Activated gamma-delta T cell treated with Interleukin-2 at 50 U/mL for 16 hours (primary cell): ENCODE measurements around the gene STK32C.

Source experiments
- DNase-seq: peaks from one replicate; pipeline ENCODE4 v3.0.0-alpha.2; 2020

STK32C gene

DNA sequence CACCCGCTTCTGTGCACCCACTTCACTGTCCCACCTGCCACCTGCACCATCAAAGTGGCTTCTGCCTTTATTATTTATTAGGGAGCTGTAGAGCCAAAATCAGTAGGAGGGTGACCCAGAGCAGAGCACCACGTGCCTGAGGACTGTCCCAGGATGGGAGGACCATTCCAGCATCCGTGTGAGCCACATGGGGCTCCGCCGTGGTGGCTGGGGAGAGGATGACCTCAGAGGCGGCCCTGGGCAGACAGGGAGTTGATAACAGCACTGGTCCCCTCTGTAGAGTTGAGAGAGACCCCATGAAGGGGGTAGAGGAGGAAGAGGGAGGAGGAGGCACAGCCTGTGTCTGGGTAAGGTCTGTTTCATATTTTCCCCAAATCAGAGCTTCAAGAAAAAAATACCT lies 129.7 kb downstream of the STK32C start:
- DNase-seq: no peak

DNA sequence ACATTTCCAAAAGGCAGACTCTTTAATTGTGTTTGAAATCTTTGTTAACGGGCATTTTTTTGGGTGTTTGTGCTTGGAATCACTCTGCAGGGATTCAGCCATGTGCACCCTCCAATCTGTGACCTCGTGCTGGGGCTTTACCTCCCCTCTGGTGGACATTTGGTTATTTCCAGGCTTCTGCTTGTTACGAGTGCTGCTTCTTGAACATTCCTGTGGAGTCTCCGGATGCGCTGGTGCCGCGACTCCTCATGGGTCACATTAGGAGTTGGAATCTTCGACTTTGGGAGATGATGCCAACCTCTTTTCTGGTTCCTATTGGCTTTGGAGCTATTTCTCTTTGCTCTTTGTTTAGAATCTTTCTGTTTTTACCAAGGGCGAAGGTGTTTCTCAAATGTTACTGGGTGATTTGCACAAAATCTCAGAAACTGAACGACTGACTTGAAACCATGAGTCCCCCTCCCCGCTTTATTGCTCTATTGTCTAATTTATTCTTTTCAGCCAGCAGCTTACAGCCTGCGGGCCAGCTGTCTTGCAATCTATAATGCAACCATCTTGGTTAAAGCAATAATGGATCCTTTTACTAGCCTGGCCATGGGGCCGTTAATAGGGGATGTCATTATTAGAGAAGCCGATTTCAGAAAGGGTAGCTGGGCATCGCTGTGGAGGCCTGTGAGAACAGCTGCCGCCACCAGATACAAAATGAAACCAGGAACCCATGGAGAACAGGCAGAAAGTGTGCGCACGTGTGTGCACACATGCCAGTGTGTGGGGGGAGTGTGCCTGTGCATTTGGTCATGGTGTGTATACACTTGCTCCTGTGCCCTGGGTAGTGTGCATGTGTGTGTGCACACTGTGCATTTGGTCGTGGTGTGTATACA lies 130.9 kb downstream of the STK32C start:
- DNase-seq: no peak

DNA sequence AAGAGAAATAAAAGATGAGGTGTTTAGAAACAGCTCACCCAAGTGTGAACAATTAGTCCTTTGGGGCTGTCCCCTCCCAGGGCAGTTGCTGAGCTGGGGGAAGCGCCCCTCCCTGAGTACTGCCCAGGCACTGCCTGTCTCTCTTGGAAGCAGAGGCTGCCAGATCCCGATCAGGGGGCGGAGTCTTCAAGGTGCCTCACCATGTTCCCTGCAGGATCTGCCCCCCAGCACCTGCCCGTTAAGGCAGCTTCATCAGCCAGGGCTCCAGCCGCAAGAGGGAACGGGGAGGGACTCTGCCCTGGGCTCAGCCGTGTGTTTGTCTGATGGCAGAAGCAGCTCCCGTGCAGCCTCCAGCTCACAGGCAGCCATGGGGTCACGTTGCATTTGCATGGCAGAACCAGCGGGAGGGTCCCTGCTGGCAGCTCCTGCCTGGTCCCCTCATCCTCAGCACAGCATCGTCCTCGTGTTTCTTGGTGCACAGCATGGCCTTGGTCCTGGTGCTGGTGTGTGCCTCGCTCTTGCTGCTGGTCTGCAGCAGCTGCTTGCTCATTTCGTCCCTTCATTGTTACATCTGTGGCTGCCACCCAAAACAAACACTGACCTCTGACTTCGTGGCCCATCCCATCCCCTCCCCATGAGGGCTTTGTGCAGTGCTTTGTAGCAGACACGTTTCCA lies 131.7 kb downstream of the STK32C start:
- no peak for DNase-seq

DNA sequence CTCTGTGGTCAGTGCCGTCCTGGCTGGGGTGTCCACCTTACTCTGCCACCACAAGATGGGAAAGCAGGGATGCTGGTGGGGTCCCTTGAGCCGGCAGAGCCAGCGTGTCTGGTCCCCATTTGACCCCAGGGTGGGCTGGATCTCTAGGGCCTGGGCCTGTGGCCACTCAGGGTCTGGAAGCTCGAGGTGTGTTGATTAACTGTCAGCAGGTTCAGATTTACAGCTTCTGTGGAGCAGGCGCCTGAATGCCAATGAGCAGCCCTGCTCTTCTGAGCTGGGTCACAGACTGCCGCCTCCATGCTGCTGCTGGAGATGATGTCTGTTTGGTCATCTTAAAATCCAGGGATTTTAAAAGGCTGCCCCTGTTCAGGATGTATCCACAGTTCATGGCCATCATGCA lies 132.3 kb downstream of the STK32C start:
- DNase-seq: no peak

DNA sequence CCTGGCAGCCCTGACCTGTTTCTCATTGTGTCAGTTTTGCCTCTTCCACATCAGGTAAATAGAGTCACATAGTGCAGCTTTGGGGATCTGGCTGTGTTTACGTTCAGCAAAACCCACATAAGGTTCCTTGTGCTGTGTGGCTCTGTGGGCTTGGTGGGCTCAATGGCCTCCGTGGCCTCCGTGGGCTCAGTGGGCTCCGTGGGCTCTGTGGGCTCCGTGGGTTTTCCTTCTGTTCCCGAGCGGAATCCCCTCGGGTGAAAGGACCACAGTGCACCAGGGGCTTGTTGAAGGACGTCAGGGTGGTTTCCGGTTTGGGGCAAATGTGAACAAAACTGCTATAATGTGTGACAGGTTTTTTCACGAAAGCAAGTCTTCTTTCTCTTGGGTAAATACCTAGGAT lies 133.5 kb downstream of the STK32C start:
- no peak for DNase-seq

DNA sequence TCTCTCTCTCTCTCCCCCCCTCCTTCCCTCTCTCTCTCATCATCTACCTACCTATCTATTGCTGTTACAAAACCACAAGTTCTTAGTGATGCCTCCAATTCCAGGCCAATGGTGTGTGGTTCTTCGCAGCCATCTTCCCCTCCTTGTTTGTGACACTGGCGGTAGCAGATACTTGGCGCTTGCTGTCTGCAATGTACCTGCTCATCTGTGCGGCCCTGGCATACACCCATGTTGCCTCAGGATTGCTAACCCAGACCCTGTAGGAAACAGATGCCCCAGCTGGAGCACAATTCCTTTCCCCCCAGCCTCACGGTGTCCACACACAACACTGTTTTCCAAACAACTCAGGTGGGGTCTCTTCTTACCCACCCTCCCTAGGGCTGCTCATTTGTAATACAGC lies 134.6 kb downstream of the STK32C start:
- DNase-seq: no peak

DNA sequence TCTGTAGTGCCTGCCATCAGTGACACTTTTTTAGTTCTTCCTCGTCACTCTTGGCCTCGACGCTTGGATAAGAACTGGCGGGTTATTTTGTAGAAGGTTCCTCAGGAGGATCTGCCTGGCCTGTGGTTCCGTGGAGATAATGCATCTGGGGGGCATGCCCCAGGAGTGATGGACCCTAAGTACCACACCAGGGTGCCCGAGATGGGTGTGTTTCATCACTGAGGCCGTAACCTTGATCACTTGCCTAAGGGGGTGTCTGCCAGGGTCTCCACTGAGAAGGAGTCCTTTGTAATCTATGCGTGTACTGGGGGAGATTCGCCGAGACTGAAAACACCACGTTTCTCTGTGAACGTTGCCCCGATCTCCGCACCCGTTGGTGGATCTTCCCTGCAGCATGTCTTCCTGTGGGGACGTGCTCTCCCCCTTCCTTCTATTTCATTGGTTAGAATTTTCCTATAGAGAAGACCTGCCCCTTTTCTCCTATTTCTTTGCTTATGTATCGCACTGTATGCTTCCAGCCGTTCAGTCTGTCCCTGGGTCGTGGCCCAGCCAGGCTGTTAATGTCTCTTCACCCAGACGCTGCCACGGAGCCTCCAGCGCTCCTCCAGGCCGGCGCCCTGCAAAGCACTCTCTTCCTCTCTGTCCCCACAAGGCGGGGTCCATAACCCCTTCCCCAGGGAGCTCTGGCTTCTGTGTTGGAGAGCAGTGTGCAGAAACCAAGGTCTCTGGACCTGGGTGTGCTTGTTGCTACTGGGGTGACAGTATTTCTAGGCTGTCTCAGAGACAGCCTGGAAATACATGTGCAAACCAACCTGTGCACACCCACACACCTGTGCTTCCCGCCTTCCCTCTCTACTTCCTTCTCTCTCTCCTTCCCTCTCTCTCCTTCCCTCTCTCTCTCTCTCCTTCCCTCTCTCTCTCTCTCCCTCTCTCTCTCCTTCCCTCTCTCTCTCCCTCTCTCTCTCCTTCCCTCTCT lies 135.4 kb downstream of the STK32C start:
- no peak for DNase-seq

DNA sequence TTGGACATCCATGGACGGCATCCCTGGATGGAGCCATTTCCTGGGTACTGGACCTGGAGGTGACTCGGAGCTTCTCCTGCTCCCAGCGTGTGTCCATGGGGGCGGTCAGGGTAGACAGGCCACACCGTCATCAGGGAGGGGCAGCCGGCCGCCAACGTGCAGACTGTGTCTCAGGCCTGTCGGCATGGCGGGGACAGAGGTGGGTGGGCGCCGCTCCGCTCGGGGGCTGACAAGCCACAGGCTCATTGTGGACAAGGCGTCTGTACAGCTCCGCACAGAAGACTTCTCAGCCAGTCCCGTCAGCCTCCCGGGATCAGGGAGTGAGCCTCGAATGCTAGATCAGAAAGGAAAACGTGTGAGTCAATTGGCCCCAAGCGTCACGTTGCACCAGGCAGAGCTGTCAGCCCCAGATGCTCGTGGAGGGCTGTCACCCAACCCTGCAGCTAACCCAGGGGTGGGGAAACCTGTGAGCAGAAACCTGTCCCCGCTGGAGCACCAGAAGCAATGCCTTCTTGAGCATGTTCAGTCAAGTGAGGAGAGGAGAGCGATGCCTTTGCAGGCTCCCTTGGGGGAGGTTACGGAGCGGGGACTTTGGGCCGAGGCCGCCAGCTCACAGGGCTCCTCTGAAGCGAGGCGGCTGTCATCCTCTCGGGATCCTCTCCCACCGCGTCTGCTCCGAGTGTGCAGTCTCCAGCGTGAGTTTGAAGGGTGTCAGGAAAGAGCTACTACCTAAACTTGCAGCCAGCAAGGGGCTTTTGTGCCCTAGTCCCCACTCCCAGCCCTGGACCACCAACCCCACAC lies 137.0 kb downstream of the STK32C start:
- DNase-seq: no peak

DNA sequence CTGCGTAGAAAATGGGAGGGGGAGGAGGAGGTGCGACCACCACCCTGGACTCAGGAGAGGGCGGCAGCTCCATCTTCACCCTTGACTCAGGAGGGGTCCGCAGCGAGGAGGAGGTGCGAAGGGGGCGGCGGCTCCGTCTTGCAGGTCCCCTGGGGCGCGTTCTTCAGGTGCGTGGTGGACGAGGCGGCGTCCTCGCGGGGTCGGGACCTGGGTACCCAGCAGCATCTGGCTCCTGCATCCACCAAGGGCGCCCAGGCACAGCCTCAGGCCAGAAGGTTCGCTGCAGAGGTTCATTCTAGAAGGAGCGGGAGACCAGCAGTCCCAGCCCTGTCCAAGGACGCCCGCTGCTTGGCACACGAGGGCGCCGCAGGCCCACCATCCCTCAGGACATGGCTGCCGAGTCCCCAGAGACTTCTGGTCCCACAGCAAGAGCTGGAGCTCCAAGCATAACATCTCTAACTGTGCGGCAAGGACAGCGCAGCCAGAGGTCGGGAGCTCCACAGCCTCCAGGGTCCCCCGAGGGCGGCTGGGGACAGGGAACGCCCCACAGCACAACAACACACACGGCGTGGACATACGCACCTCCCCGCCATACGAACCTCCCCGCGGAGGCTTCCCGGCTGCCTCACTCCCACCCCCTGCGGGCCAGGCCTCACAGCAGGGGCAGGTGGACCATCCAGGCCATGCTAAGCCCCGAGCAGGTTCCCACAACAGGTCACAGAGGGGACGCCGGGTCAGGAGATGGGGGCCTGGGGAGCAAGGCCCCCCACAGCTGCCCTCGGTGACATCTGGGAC lies 137.8 kb downstream of the STK32C start:
- no peak for DNase-seq

DNA sequence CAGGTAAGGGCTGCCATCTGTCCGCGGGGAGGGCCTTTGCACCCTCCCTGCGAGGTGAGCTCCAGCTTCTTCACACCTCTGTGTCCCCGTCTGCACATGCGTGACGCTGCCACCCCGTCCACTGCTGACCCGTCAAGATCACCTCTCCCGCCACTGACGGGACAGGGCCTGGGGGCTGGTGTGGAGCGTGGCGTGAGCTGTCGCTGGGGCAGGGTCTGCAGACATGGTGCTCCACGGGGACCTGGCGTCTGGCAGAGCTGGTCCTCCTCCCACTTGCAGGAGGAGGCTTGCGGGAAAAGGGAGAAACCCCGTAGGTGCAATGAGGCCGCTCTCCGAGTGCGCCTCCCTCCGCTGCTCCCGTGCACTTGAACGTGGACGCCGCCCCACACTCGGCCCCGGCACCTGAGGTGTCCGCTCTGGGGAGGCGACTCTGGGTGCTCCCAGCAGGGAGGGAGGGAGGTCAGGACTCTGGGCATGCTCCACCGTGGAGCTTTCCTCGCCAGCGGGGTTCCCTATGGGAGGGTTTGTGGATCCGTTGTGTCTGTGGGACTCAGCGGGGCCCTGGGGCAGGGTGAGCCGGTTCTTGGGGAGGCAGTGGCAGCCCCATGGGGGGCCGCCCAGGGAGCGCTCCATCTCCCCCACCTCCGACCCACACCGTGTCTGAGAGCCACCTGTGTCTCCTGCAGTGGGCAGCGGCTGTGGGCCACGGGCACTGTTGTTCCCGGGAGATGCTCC lies 138.6 kb downstream of the STK32C start:
- no peak for DNase-seq

DNA sequence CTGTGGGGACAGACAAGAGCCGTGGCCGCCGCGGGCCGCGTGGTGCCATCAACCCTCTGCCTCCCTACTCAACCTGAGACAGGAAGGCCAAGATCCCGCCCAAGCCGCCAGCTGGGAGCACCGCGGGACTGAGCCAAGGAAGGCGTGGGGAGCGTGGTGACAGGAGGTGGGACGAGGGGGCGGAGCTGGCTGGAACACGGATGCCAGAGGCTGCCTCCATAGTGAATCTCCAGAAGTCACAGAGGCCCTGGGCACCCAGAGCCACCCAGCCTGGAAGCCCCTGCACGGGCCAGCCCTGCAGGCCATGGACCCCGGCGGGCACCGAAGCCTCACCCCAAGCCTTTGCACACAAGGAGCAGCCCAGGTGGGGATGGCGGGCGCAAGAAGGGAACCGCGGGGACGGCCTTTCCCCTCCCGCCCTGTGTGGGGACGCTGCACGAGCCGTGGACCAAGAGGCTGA lies 139.1 kb downstream of the STK32C start:
- DNase-seq: no peak

DNA sequence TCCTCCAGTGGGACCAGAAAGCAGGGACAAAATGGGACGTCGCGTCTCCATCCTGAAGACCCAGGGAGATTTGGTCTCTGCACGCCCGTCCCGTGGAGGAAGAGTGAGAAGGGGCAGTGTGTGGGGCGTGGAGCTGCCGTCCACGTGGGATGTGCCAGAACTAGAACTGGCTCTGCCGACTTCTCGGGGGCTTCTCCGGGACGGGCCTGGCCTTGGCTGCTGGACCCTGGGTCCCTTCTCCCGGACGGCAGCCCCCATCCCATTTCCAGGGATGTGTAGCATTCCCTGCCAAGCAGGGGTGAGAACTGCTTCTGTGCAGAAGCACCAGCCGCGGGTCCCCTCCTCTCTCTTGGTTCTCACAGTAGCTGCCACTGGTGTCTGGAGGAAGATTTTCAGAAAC lies 139.8 kb downstream of the STK32C start:
- no peak for DNase-seq

DNA sequence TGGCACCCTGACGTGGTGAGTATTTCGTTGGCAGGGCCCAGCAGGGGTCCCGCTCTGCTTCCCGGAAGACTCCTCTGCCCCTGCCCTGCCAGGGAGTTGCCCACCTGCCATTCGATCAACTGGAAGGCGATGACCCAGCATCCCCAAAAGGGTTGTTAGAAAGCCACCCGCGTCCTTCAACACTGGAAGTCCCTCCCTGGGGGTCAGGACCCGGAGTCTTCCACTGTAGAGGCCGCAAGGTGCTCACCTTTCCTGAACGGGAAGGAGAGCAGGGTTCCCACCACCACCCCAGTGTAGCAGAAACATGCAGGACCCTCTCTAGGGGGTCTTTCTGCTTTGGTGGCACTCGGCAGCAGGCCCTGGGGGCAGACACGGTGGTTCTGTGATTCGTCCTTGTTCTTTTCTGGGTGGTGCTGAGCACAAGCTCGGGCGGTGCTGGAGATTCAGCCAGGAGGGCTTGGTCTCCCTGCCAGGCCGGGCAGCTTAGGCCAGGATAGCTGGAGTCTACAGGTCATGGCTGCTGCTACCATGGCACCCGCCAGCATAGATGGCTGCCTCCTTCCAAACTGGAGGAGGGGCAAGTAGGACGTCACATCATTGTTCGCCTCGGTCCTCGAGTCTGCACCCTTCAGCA lies 140.6 kb downstream of the STK32C start:
- no peak for DNase-seq

DNA sequence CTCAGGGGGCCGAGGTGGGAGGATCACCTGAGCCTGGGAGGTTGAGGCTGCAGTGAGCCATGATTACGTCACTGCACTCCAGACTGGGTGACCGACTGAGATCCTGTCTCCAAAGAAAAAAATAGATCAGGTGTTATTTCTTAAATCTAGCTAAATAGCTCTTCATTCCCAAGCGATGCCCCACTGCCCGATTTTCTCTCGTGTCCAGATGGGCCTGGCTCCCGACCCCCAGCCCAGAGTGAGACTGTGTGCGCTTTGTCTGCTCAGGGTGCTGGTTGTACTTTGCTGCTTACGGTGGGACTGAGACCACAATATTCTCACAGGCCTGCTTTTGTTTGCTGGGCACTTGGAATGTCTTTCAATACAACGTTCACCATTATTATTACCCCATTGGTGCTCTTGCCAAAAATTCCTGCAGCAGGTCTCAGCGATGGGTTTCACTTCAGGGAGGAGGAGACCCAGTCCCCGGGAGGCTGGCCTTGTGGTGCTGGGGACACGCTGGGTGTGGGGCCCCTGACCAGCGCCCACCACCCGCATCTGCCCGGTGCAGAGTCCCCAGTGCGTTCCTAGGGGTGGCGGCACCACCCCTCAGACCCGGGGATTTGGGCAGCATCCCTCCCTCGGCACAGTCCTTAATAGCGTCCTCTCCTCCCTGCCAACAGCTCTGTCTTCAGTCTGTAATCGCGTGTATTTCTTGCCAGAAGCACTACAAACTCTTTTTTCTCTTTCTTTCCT lies 141.4 kb downstream of the STK32C start:
- DNase-seq: no peak

DNA sequence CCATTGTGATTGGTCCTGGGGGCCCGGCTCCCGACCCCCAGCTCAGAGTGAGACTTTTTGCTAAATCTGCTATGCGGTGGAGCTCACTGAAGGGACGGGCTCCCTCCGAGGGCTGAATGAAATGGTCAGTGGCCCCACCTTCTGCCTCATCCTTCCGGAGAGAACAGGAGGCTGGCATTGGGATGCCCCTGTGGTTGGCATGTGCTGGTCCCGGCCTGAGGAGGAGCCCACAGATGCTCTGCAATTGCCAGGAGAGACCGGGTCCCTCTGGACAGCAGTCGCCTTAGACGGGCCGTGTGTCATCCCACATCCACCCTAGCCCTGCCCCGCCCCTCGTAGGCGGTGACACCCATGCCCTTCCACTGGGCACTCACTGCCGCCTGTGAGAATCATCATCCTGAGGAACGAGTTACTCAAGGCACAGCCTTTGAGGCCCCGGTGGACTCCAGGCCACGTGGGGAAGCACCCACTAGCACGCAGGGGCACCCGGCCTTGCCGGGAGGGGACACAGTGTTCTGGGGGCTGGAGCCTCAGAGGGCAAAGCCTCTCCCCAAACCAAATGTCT lies 142.3 kb downstream of the STK32C start:
- no peak for DNase-seq

DNA sequence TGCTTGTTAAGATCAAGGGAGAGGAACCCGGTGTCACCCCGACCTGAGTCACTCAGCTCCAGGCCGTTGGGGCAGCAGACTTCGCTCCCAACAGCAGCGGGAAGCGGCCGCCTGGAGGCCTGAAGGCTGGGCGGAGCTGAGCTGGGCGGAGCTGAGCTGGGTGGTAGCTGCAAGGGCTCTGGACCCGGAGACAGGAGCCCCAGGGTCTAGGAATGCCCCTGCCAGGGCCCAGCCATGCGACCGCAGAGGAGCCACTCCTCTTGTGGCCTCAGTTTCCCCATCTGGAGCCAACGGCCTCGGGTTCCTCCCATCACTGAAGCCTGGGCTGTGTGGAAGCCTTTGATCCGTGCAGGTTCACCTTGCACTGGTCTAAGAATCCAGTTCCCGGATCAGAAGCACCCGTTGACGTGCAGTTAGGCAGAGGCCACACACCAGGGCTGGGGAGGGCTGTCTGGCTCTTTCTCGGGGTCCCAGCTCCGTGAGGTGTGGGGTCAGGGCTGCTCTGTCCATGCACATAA lies 142.9 kb downstream of the STK32C start:
- no peak for DNase-seq

DNA sequence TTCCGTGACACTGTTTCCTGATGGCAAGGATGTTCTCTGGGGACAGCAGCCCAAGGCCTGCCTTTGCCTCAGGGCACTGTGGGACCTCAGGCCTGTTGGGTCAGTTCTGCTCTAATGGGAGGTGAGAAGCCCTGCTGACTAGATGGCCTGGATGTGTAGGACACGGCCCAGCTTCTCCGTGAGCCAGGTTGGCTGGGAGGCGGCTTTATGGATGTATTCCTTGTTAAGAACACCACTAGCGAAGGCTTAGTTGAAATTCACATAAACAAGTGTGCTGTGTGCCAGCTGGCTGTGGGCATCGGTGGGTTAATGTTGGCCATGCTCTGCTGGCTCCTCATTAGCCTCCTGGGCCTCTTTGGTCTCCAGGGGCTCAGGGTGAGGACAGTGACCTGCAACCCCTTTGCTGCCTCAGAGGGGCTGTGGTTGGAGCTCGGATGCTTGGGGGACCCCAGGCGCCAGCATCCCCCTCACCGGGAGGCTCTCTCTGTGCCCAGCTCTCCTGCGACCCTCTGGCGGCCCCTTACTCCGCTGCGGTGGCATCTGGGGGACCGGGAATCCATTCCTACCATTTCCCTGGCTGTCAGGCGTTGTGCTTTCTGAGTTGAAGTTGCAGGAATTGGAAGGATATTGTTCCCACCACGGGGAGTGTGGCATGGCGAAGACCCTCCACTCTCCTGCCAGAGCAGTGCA lies 143.8 kb downstream of the STK32C start:
- no peak for DNase-seq

DNA sequence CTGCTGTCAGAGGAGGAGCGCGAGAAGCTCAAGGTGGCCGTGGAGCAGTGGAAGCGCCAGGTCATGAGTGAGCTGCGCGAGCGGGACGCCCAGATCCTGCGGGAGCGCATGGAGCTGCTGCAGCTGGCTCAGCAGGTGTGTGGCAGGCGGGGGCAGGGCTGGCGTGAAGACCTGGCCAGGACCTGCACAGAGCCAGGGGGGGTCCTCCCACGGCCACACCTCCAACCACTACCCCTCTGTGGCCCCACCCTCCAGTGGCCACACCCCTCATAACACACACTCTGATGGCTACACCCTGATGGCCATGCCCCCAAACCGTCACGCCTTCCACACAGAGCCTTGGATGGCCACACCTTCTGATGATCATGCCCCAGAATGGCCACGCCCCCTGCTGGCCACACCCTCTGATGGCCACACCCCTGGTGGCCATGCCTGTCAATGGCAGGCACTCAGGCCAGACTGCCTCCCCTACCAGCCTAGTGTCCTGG lies 144.4 kb downstream of the STK32C start:
- no peak for DNase-seq
